Hematopoietic multipotent progenitor cell treated with erythropoietin and hydrocortisone succinate and interleukin-3 and kit ligand, for 8 days (in vitro differentiated cells): Measurements from ENCODE around the gene GDI2.
"Not testable (repeated sequence)": the region's sequence is repeated elsewhere in the genome, so short reads cannot be mapped to it uniquely, and the experiment has no call there.

Source experiments
- DNase-seq: peaks from one replicate; pipeline ENCODE4 v3.0.0-alpha.2; 2015

Gene GDI2

DNA sequence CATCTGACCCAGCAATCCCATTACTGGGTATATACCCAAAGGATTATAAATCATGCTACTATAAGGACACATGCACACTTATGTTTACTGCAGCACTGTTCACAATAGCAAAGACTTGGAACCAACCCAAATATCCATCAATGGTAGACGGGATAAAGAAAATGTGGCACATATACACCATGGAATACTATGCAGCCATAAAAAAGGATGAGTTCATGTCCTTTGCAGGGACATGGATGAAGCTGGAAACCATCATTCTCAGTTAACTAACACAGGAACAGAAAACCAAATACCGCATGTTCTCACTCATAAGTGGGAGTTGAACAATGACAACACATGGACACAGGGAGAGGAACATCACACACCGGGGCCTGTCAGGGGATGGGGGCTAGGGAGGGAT lies 35.5 kb downstream of the GDI2 start:
- DNase-seq, result not testable (repeated sequence)

DNA sequence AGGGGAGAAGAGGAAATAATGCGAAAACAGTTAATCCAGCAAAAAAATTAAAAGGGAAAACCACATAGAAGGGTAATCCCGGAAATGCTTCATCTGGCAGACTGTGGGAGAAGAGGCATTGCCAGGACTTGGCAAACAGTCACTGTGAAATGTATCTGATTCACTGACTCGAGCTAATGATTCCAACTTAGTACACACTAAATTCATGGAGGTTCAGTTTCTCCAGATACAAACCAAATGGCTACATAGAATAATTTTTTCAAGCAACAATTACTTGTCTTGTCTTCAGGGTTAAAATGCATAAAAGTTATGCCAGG lies 36.4 kb downstream of the GDI2 start:
- DNase-seq, result no peak

DNA sequence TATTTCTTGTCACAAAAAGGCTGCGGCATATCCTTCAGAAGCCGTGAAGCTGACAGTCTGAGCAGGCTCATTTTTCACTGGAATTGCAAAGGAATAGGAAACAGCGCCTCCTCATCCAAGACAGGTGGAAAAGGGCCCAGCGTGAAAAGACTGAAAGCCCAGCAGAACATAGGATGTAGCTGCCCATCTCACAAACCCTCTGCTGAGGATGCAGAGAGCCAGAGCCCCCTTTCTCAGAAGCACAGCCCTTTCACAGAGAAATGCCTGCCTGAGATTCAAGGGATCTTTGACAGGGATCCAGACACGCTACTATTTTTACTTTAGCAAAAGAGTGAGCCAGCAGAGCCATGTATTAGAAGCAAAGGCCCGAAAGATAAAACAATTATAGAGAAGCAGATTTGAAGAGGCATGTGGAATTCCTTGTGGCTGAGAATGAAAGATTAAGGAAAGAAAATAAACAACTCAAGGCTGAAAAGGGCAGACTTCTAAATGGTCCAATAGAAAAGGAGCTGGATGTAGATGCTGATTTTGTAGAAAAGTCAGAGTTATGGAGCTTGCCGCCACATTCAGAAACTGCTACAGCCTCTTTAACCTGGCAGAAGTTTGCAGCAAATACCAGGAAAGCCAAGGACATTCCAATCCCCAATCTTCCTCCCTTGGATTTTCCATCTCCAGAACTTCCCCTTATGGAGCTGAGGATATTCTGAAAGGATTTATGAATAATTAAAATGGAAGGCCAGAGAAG lies 36.9 kb downstream of the GDI2 start:
- no peak for DNase-seq

DNA sequence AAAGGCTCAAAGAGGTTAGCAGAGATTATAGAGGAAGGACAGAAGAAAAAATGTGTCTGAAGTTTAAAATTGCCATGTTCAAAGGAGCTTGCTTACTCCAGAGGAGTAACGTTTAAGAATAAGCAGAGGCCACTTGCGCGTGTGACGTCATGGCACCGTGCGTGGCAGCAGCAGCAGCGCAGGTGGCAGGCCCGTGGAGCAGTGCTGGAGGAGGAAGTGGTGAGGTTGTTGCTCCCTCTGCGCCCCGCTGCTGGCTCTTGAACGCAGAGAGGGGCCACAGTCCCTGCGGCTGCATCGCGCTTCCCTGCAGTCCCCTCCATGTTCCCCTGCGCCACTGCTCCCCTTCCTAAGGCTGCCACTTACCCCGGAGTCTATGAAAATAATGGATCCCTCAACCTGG lies 37.5 kb downstream of the GDI2 start:
- no peak for DNase-seq

DNA sequence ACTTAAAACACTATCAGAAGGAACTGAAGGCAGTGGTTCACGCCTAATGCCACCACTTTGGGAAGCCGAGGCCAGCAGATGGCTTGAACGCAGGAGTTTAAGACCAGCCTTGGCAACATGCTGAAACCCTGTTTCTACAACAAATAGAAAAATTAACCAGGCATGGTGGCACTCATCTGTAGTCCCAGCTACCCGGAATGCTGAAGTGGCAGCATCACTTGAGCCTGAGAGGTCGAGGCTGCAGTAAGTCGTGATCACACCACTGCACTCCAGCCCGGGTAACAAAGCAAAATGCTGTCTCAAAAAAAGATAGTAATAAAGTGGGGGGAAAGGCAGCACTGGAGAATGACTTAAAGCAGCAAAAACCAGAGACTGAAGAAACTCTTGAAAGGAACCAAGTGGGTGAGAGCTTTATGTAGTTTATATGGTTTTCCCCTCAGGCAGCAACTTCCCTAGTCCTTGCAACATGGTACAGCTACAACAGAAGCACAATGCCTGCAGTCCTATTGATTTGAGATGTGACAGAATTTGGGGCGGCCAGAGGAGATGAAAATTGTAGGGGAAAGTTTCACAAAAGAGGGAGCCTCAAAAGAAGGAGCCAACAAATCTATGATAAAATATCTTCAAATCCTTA lies 38.1 kb downstream of the GDI2 start:
- no peak for DNase-seq

DNA sequence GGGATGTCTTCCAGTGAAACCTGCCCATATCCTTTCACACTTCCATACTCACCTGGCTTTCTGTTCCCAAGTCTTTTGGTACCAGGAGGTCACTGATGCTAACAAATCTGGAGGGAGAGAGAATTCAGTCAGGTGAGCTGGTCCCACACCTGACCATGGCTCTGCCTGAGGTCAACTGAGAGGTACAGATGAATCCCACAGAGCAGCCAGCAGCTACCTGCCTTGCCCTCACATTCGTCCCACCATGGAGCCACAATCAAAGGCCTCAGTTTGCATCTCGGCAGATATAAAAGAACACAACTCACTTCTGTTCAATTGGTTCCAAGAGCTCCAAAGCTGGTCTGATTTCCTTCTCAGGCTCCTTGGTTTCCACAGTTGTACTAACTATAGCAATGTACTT lies 47.0 kb downstream of the GDI2 start:
- DNase-seq, result no peak

DNA sequence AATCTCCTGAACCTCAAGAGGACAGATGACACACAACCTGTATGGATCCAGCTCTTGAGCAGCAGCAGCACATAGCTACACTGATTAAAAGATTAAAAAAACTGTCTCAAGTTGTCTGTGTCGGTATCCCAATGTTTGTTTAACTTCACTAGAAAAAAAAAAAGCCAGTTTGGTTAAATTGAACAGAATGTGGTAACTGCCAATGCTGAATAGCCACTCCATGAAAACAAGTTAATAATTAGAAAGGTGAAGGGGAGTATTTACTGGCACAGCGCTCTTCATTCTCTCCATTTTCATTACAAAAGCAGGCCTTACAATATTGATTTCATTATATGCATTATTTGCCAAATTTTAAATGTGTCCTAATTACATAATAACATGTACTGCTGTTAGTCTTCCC lies 47.6 kb downstream of the GDI2 start:
- DNase-seq, result no peak

DNA sequence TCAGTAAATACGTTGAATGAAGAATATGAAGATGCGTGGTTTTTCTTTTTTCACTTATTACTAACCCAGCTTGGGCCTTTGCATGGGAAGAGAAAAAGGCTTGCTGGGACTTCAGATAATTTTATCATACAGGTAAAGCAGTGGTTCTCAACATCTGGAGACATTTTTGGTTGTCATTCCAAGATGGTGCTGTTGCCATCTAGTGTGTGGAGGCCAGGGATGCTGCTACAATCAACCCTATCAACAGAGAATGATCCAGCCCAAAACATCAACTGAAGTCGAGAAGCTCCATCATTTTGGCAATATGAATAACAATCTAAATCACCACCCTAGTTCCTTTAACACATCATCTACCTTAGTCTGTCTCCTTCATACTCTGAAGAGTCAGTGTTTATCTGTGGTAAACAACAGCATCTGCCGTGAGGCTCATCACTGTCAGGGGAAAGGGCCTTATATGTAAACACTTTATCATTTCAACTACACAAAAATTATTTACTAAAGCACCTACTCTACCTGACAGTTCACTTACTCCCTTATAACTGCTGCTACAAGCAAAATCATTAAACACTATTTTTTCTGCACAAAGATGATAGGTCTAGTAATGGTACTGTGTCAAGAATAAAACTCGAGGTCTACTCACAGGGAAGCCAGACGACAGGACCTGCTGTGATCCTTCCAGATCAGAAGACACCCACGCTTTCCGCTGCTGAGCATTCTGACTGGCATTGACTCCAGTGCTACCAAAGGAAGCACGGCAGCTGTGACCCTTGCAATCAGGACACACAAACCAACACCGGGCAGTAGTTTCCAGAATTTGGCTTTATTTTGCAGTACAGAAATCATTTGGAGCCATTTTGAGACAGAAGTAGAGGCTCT lies 48.6 kb downstream of the GDI2 start:
- DNase-seq, result no peak

DNA sequence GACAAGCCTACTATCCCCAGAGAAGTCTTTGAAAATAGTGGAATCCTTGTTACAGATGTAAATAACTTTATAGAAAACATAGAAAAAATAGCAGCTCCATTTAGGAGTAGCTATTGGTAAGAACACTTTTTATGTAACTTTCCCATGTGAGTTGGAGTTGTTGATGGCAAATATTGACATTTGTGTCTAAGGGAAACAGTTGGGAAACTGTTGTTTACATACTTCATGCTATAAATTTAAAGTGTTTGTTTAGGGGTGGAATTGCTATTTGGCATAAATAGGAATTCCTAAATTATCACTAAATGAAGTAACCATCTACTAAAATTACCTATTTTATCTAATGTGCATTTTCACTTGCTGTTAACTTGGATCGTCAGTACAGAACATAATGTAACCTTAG lies 50.7 kb downstream of the GDI2 start:
- DNase-seq, result no peak

DNA sequence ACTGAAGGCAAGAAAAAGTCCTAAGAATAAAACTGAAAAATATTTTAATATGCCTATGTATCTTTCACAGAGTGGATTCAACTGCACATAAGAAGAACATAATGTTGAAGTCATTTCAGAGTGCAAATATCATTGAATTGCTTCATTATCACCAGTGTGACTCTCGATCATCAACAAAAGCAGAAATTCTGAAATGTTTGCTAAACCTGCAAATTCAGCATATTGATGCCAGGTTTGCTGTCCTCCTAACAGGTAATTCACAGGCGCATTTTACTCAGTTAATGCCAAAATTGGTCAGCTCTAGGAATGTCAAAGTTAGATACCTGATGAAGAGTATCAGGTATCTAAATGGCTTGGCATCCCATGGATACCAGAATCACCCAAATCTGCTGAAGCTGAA lies 52.0 kb downstream of the GDI2 start:
- DNase-seq, result no peak

DNA sequence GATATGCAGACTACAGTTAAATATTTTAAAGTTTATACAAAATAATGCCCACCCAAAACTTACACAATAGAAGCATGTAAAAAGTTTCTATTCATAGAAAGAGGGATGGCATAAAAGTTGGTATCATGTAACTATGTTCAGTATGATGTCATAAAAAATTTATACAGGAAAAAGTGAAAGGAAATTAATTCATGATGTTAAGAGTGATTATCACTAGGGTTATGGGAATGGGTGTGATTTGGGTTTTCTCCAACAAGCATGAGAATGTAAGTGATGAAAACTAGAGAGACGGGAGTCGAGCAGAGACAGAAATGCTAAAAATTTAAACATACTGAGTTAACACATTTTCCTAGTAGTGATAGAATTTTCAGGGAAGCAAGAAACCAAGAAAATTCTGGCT lies 52.7 kb downstream of the GDI2 start:
- no peak for DNase-seq

DNA sequence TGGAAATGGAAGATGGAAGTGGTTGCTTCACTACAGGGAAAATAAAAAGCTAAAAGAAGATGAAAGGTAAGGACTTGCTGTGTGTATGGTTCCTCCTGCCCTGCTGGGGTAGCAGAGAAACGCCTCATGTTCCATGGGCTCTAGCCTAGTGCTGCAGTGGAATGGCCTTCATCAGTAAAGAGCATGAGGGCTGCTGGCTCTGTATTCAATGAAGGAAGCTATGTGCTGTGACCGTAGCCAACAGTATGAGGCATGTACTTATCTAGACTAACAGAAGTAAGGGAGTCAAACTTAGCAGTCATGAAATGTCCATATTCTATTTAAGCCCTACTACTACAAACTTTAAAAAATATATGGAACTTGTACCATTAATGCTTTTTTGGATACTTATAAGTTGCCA lies 54.3 kb downstream of the GDI2 start:
- DNase-seq, result no peak

DNA sequence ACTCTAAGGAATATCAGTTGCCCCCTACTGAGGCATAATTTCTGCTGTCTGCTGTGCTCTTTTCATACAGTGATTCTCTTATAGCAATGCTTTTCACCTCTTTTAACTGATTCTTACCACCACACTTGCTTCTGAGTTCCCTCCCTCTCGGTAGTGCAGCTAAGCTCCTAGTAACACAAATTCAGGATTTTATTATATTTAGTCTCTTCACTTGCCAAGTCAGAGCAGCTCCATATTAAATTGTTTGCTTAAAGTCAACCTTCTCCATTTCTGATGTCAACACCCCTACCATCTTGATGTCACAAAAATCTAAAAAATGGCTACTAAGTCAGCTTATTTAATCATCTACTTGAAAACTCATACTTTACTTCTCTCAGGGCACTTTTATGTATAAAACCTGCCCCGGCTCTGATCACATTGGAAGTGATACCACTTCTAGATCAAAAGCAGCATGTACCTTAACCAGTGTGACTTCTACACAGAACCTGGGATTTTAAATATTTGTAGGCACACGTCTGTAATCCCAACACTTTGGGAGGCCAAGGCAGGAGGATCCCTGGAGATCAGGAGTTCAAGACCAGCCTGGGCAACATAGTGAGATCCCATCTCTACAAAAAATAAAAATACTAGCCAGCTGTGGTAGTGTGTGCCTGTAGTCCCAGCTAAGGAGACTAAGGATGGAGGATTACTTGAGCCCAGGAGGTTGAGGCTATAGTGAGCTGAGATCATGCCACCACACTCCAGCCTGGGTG lies 55.3 kb downstream of the GDI2 start:
- DNase-seq, result no peak

DNA sequence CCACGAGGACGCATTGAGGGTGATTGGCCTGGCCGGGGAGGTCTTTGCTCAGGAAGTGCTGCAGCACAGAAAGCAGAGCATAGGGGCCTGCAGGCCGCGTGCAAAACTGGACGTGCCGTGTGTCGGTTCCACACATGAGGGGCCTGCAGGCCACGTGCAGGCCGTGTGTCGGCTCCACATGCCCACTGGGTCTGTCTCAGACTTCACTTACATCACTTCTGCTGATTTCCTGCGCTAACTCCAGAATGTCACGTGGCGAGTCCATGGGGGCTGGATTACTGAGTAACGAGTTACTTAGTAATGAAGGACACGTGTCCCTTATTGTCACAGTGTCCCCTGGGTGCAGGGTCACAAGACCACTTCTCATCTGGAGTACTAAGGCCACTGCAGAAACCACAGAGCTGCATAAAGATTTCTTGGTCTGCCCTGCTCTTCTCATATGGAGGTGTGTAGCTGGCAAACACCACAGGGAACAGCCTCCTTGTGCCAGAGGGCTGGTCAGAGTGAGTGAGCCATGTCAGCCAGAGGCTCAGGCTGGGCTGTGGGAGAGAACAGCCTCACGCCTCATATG lies 60.8 kb downstream of the GDI2 start:
- DNase-seq, result no peak

DNA sequence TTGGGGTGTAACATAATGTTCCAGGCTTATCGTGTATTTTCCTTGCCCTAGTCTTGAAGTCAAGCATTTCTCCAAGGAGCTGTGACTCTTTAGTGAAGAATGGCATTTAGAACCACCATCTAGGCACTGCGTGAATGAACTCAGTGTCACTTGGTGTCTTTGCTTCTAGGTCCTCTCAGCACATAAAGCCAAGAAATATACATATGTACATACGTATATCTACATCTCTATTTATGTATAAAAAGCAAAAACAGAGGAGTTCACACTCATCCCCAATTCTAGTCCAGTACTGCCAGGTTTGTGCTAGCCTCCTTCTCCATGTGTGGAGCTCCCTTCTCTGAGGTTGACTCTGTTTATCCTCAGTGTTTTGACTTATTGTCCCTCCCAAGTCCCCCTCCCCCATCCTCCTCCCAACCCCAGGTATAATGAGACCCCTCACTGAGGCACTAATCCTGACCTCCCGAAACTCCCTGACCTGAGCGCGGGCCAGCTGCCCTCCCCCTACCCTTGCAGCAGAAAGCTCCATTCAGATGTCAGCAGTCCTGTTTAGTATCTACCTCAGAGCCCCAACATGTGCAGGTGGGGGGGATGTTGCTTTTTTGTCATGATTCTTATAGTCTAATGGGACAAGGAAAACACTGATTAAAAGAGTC lies 61.5 kb downstream of the GDI2 start:
- DNase-seq, result no peak

DNA sequence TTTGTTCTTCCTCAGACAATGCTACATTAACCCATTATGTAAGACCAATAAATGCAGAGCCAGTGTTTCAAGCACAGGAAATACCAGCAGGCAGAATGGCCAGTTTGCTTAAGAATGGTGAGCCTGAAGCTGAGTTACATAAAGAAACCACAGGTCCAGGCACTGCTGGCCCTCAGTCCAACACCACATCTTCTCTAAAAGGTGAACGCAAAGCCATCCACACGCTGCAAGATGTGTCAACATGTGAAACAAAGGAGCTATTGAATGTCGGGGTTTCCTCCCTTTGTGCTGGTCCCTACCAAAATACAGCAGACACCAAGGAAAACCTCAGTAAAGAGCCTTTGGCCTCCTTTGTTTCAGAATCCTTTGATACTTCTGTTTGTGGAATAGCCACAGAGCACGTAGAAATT lies 64.8 kb downstream of the GDI2 start:
- no peak for DNase-seq

DNA sequence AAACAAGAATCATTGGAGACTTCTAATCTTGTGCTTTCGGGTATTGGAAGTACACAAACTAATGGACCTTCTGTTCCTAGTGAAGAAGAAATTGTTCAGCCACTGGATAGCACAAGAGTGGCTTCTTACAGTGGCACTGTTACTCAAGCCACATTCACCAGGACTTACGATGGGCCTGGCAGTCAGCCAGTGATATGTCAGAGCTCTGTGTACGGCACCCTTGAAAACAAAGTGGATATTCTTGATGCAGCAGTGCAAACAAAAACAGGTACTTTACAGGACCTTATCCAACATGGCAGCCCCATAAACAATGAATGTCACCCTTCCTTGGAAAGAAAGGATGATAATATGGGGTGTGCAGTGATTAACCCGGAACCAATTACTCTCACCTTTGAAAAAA lies 67.0 kb downstream of the GDI2 start:
- DNase-seq, result no peak

DNA sequence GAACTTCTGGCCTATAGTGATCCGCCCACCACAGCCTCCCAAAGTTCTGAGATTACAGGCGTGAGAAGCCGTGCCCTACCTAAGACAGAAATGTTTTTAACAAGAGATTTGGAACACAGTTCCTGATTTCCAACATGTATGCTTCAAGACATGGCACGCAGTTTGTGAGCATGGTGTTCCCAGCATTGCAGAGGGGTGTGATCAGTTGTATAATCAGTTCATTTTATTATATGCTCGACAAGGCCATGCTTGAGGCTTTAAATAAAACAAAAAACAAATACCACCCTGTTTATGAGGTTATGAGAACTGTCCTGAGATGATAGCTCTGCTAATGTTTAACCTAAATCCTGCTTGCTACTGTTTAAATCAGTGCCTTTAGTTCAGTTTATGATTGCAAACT lies 68.4 kb downstream of the GDI2 start:
- no peak for DNase-seq

DNA sequence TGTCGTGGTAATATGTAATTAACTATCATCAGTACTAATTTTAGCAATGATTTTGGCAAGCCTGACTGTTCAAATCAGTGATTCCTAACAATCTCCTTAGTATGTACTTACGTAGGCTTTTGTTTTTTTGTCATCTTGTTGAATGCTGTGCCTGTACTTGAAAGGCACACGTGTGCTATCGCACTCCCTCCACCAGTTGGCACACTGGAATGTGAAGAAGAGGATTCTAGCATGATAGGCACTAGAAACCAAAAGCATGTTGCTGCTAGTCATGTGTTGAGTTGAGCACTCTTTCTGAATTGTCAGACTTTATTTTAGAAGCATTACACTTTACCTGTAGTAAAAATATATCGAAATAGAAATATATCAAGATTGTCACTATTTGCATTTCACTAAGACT lies 69.5 kb downstream of the GDI2 start:
- DNase-seq, result no peak

DNA sequence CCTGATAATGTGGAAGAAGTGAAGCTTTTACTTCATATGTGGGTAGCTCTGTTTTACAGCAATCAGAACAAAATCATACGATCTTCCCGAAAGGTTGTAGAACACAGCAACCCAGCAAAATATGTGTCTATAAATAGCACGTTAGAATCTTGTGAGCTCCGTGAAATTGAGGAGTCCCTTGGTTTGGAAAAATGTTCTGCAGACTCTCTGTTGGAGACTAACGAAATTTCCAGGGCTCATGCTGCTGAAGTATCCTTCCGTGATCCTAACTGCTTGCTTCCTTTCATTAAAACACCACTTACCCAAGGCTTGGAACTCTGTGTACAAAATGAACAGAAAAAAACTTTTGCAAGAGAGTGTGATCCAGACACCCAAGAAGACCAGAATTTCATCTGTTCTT lies 71.1 kb downstream of the GDI2 start:
- DNase-seq, result no peak

DNA sequence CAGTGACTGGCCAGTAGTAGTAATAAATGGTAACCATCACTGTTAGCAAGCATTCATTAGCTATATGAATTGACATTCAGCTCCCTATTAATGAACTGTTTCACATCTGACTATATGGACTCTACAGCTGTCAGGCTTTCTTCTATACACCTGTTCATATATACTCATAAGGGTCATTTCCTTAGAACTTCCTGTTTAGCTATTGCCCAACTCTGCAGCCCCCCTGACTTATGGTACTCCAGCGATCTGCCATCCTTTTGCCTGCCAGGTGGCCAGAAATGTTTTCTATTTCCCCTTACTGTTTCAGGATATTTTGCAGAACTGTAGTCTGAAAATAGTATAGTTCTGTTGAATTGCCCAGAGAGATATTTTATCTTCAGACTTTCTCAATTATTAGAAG lies 72.0 kb downstream of the GDI2 start:
- no peak for DNase-seq

DNA sequence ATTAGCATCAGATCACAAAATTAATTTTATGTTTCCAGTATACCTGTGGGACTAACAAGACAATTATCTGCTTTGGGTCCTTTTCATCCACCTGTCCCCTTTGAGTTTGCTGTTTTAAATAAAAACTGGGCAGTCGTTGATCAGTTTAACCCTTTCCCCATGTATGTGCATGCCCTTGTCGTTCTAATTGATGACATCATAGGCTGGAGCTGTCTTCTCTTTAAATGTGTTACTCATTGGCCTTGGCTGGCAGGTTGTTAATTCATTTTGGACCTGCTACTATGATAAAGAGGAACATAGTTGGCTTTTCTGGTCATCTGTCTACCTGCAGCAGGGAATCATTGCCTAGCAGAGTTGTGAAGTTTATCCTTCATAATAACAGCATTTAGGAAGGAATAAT lies 74.8 kb downstream of the GDI2 start:
- DNase-seq, result no peak

DNA sequence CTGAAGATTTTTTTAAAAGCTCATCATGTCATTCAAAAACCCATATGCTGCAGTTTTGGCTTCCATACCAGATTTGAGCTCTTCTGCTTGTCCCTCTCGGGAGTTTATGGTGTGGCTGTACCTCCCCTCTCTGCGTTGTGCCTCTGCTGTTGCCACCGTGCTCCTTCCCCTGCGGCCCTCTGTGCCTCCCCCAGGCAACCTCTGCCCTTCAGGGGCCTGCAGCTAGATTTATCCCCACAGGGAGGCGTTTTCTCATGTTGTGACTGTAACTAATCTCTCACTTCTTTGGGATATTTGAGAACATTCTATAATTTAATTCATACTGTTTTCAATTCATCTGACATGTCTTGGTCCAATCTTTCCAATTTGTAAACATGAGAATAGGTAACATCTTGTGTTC lies 75.9 kb downstream of the GDI2 start:
- no peak for DNase-seq
